ENCODE results near the gene NCOA7.
"Not testable (repeated sequence)": the region's sequence is repeated elsewhere in the genome, so short reads cannot be mapped to it uniquely, and the experiment has no call there.

NCOA7 gene

GRCh38 chr6:125918681-125919566, 128.2 kb downstream of the NCOA7 start:
- peak; percentile 83 for DNase-seq (ENCODE audit: low read depth)

GRCh38 chr6:125919618-125920017, 128.9 kb downstream of the NCOA7 start:
- DNase-seq (ENCODE audit: low read depth) = no peak

- no peak for DNase-seq (ENCODE audit: low read depth)
Measured at GRCh38 chr6:125922322-125922860, 131.6 kb downstream of the NCOA7 start.

- no peak for DNase-seq (ENCODE audit: low read depth)
Measured at GRCh38 chr6:125923366-125923877, 132.7 kb downstream of the NCOA7 start.

GRCh38 chr6:125924169-125924568, 133.4 kb downstream of the NCOA7 start:
- peak; percentile 63 for DNase-seq (ENCODE audit: low read depth)

- no peak for DNase-seq (ENCODE audit: low read depth)
Measured at GRCh38 chr6:125924697-125925358, 134.1 kb downstream of the NCOA7 start.

GRCh38 chr6:125926711-125927110, 136.0 kb downstream of the NCOA7 start:
- peak; percentile 9 for DNase-seq (ENCODE audit: low read depth)

- DNase-seq (ENCODE audit: low read depth) = no peak
Measured at GRCh38 chr6:125927761-125928160, 137.0 kb downstream of the NCOA7 start.

GRCh38 chr6:125930765-125931418, 140.1 kb downstream of the NCOA7 start:
- peak; percentile 85 for DNase-seq (ENCODE audit: low read depth)

GRCh38 chr6:125931733-125932450, 141.1 kb downstream of the NCOA7 start:
- DNase-seq (ENCODE audit: low read depth) = peak; percentile 53

- no peak for DNase-seq (ENCODE audit: low read depth)
Measured at GRCh38 chr6:125932451-125932795, 141.7 kb downstream of the NCOA7 start.

- not testable (repeated sequence) for DNase-seq (ENCODE audit: low read depth)
Measured at GRCh38 chr6:125935520-125935919, 144.8 kb downstream of the NCOA7 start.

GRCh38 chr6:125939026-125939425, 148.3 kb downstream of the NCOA7 start:
- DNase-seq (ENCODE audit: low read depth) = peak; percentile 46

- DNase-seq (ENCODE audit: low read depth) = no peak
Measured at GRCh38 chr6:125939791-125940190, 149.0 kb downstream of the NCOA7 start.

- DNase-seq (ENCODE audit: low read depth) = peak; percentile 93
Measured at GRCh38 chr6:125940247-125941041, 149.7 kb downstream of the NCOA7 start.

GRCh38 chr6:125942672-125943527, 152.1 kb downstream of the NCOA7 start:
- peak; percentile 64 for DNase-seq (ENCODE audit: low read depth)

- DNase-seq (ENCODE audit: low read depth) = no peak
Measured at GRCh38 chr6:125943528-125944433, 153.0 kb downstream of the NCOA7 start.

- DNase-seq (ENCODE audit: low read depth) = peak; percentile 77
Measured at GRCh38 chr6:125944434-125944816, 153.7 kb downstream of the NCOA7 start.

- no peak for DNase-seq (ENCODE audit: low read depth)
Measured at GRCh38 chr6:125944896-125945295, 154.1 kb downstream of the NCOA7 start.
